ENCODE results near the gene ARMH2. TPM values are rescaled to one million over a fixed set of nuclear protein-coding genes. Genes with fewer than 3 reads are reported as not detected.
A peak's percentile ranks its signal among the peaks of the same experiment; 100 is the strongest.

The ARMH2 gene
- total and polyA plus RNA-seq, 8 donors, result not detected

DNA sequence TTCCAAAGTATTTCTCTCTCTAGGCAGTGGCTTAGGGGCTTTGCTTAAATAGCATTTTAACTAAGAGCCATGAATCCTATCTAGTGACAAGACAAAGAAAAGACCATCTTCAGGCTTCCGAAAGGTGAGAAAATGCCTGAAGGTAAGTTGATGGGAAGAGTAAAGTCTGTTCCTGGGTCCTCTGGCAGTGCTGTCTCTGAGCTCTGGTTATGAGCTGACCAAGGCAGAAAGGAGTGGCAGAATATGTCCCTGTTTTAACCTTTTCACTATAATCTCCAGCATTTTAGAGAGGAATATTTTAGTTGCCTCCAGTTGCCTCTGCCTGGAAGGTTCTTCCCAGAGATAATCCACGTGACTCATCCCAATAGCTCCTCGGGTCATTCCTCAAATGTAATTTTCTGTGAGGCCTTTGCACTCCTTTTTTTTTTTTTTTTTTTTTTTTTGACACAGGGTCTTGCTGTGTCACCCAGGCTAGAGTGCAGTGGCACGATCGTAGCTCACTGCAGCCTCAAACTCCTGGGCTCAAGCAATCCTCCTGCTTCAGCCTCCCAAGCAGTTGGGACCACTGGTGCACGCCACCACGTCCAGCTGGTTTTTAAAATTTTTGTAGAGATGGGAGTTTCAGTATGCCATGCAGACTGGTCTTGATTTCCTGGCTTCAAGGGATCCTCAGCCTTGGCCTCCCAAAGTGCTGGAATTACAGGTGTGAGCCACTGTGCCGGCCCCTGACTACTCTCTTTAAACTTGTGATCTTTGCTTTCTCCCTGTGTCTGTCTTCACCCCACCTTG is 3.7 kb upstream of the ARMH2 start:
- Histone ChIP-seq H3K27ac (no peak overlapping the region), H3K9me3 (no peaks in the 10 kb centered on the region), H3K36me3 (peaks cover 0 to 23% (median 10%) of the 10 kb centered on the region in 4 donors), H3K4me1 (no peaks in the 10 kb centered on the region), H3K27me3 (no peaks in the 10 kb centered on the region), H3K4me3 (no peak overlapping the region)
- 78 to 95% (median 91%) methylated on average over 6 to 8 of the region's 8 CpGs for WGBS, 5 donors
- intact Hi-C loops (cut with DNase I; ENCODE audit: low total_unique reads), result no loop called here
- TF ChIP-seq POLR2A (IDR thresholded peaks at IDR 0.05) (no peak), POLR2AphosphoS5 (IDR thresholded peaks at IDR 0.05) (no peak), EP300 (IDR thresholded peaks at IDR 0.05) (no peak)
- TF ChIP-seq, protein P1, sequence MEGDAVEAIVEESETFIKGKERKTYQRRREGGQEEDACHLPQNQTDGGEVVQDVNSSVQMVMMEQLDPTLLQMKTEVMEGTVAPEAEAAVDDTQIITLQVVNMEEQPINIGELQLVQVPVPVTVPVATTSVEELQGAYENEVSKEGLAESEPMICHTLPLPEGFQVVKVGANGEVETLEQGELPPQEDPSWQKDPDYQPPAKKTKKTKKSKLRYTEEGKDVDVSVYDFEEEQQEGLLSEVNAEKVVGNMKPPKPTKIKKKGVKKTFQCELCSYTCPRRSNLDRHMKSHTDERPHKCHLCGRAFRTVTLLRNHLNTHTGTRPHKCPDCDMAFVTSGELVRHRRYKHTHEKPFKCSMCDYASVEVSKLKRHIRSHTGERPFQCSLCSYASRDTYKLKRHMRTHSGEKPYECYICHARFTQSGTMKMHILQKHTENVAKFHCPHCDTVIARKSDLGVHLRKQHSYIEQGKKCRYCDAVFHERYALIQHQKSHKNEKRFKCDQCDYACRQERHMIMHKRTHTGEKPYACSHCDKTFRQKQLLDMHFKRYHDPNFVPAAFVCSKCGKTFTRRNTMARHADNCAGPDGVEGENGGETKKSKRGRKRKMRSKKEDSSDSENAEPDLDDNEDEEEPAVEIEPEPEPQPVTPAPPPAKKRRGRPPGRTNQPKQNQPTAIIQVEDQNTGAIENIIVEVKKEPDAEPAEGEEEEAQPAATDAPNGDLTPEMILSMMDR (IDR thresholded peaks at IDR 0.05), result no peak
- DNase-seq, result no peak

DNA sequence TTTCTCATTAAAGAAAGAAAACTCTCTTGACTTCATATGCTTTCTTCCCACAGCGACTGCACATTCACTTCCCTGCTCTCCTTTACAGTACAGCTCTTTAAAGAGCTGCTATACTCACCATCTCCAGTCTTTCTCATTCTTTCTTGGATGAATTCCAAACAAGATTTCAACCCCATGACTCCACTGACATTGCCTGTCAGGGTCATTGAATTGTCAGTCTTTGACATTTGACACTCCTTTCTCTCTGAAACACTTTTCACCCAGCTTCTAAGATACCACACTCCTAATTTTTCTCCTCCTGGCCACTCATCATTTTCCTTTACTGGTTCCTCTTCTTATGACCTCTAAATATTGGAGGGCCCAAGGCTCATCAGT is 811 bp upstream of the ARMH2 start:
- Histone ChIP-seq H3K4me1 (no peaks in the 10 kb centered on the region), H3K27me3 (no peaks in the 10 kb centered on the region), H3K36me3 (peaks cover 0 to under 1% (median 0%) of the 10 kb centered on the region in 4 donors), H3K4me3 (no peak overlapping the region), H3K27ac (no peak overlapping the region), H3K9me3 (no peaks in the 10 kb centered on the region)
- intact Hi-C loops (cut with DNase I; ENCODE audit: low total_unique reads), result no loop called here
- 90 to 97% (median 91%) methylated on average over 1 of the region's 1 CpG for WGBS, 5 donors
- DNase-seq, result no peak
- TF ChIP-seq POLR2AphosphoS5 (IDR thresholded peaks at IDR 0.05) (no peak), EP300 (IDR thresholded peaks at IDR 0.05) (no peak), POLR2A (IDR thresholded peaks at IDR 0.05) (no peak)
- TF ChIP-seq, protein P1 (IDR thresholded peaks at IDR 0.05), result no peak

DNA sequence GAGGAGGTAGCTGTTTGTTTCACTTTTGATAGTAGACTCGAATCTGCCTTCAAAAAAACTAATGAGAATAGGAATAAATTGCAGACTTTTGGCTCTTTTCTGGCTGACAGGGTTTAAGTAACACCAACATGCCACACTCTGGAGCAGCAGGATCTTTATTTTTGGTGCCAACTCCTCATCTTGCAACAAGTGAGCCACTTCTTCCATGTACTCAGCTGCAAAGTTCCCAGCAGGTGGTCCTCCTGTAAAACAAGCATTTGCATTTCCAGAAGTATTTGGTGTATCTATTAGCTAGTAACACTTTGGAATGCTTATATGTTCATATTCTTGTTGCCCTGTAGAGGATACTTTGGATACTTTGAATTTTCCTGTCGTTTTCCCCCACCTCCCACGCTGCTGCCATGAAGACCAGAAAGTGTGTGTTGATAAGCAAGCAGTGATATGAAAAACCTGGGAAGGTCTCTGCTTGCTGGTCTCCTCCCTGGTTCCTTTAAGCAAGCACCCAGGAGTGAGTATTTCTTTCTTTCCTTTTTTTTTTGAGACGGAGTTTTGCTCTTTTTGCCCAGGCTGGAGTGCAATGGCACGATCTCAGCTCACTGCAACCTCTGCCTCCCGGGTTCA is 1.0 kb downstream of the ARMH2 start:
- Histone ChIP-seq H3K4me3 (no peak overlapping the region), H3K27ac (no peak overlapping the region), H3K9me3 (no peaks in the 10 kb centered on the region), H3K27me3 (no peaks in the 10 kb centered on the region), H3K36me3 (no peaks in the 10 kb centered on the region), H3K4me1 (no peaks in the 10 kb centered on the region)
- DNase-seq, result peak in 1 of 2 donors; percentile 26
- TF ChIP-seq POLR2AphosphoS5 (IDR thresholded peaks at IDR 0.05), result no peak
- no peak for TF ChIP-seq POLR2A (IDR thresholded peaks at IDR 0.05)
- TF ChIP-seq EP300 (IDR thresholded peaks at IDR 0.05), result no peak
- TF ChIP-seq, protein P1 (IDR thresholded peaks at IDR 0.05), result no peak
- intact Hi-C loops (cut with DNase I; ENCODE audit: low total_unique reads), result no loop called here
- 68 to 76% (median 73%) methylated on average over 6 of the region's 6 CpGs for WGBS, 5 donors

DNA sequence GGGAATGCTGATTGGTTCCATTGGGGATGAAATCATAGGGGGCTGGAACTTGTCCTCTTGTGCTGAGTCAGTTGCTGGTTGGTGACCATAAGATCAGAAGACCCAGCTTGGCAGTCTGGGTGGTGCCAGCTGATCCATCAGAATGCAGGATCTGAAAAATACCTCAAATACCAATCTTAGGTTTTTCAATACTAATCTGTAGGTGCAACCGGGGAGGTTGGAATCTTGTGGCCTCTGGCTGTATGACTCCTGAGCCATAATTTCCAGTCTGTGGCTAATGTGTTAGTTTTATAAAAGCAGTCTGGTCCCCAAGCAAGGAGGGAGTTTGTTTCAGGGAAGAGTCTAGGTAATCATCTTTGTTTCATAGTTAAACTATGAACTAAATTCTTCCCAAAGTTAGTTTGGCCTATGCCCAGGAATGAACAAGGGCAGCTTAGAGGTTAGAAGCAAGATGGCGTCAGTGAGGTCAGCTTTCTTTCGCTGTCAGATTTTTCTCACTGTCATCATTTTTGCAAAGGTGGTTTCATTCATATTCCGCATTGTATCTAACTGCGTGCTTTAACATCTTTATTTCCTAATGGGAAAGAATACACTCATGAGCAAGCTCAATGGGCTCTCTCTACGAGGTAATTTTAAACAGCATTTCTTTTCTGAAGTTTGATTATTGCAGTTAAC is 2.0 kb downstream of the ARMH2 start:
- no peaks in the 10 kb centered on the region for H3K9me3 ChIP-seq
- 91 to 96% (median 96%) methylated on average over 6 of the region's 6 CpGs for WGBS, 5 donors
- intact Hi-C loops (cut with DNase I; ENCODE audit: low total_unique reads), result no loop called here
- TF ChIP-seq POLR2A (IDR thresholded peaks at IDR 0.05) (no peak), EP300 (IDR thresholded peaks at IDR 0.05) (no peak), POLR2AphosphoS5 (IDR thresholded peaks at IDR 0.05) (no peak)
- TF ChIP-seq, protein P1 (IDR thresholded peaks at IDR 0.05), result no peak
- H3K4me3 ChIP-seq, result no peak overlapping the region
- DNase-seq, result no peak
- no peaks in the 10 kb centered on the region for H3K27me3 ChIP-seq
- H3K4me1 ChIP-seq, result no peaks in the 10 kb centered on the region
- H3K36me3 ChIP-seq, result no peaks in the 10 kb centered on the region
- H3K27ac ChIP-seq, result no peak overlapping the region

All from stomach (tissue), 9 donors.